Adrenal gland (tissue), 5 donors: Measurements from ENCODE around the gene GRM3.

Experiments used
- CTCF ChIP-seq, 6 experiments: fragments of 450-650 bp in 4 of 6; fragments of 200-600 bp in 2 of 6; sonication (generic) in 1 of 6; IDR thresholded peaks; 1 replicate in 5 of 6; 2 replicates in 1 of 6; pipeline versions ENCODE4 v1.5.1 to v1.8.0; 2016 to 2021; ENCODE audit warnings: antibody characterized with exemption in 6 of 6, mild to moderate bottlenecking in 2 of 6, moderate library complexity in 1 of 6
- POLR2A ChIP-seq, 2 donors: fragments of 450-650 bp; IDR thresholded peaks; one replicate each; pipeline ENCODE4 v1.6.1; 2017; ENCODE audit warnings: antibody characterized with exemption in 2 of 2, mild to moderate bottlenecking in 2 of 2, moderate library complexity in 1 of 2
- donor health status: DM: no; HTN: no; CAD: no.

GRCh38 chr7:86792260-86792659 is 148.6 kb downstream of the GRM3 start:
- no peak for TF ChIP-seq POLR2A (IDR thresholded peaks at IDR 0.05)
- TF ChIP-seq CTCF (IDR thresholded peaks at IDR 0.05) = no peak
